Measurements from ENCODE around the gene CACNA2D4. TPM values are rescaled to one million over a fixed set of nuclear protein-coding genes. Genes with fewer than 3 reads are reported as not detected.

Gene CACNA2D4
- total and polyA plus RNA-seq, 5 donors from 2014 or later: 2.9 to 10.4 (median 6.4) TPM

GRCh38 chr12:1881936-1882335 is 36.5 kb downstream of the CACNA2D4 start:
- Histone ChIP-seq H3K4me1 (ENCODE audit: control insufficient read depth, insufficient read depth, low read length, poor library complexity, severe bottlenecking) (no peaks in the 10 kb centered on the region), H3K9me3 (ENCODE audit: control insufficient read depth in 2 of 2, low read length in 2 of 2) (no peaks in the 10 kb centered on the region), H3K36me3 (ENCODE audit: control insufficient read depth, insufficient read depth, low read length) (no peaks in the 10 kb centered on the region), H3K4me3 (ENCODE audit: low read depth, low read length) (no peak overlapping the region), H3K27ac (ENCODE audit: insufficient read depth, low read length, poor library complexity, severe bottlenecking) (no peak overlapping the region), H3K27me3 (ENCODE audit: control insufficient read depth, insufficient read depth, low read length) (no peaks in the 10 kb centered on the region)
- Mint-ChIP-seq H3K27ac (no peak overlapping the region), H3K27me3 (peaks cover 6% of the 10 kb centered on the region), H3K4me1 (no peaks in the 10 kb centered on the region), H3K9me3 (peaks cover 0 to 3% (median 0%) of the 10 kb centered on the region in 7 donors), H3K4me3 (no peak overlapping the region), H3K36me3 (no peaks in the 10 kb centered on the region)
- DNase-seq: no peak
- ATAC-seq (ENCODE audit: low read depth in 2 of 2): no peak

GRCh38 chr12:1881301-1881700 is 37.2 kb downstream of the CACNA2D4 start:
- Mint-ChIP-seq H3K4me1 (no peaks in the 10 kb centered on the region), H3K4me3 (no peak overlapping the region), H3K27me3 (peaks cover 5% of the 10 kb centered on the region), H3K9me3 (peaks cover 0 to 3% (median 0%) of the 10 kb centered on the region in 7 donors), H3K27ac (no peak overlapping the region), H3K36me3 (no peaks in the 10 kb centered on the region)
- H3K27me3 ChIP-seq (ENCODE audit: control insufficient read depth, insufficient read depth, low read length): no peaks in the 10 kb centered on the region
- no peaks in the 10 kb centered on the region for H3K9me3 ChIP-seq (ENCODE audit: control insufficient read depth in 2 of 2, low read length in 2 of 2)
- no peaks in the 10 kb centered on the region for H3K36me3 ChIP-seq (ENCODE audit: control insufficient read depth, insufficient read depth, low read length)
- ATAC-seq (ENCODE audit: low read depth in 2 of 2) (no peak), DNase-seq (no peak)
- H3K4me3 ChIP-seq (ENCODE audit: low read depth, low read length): no peak overlapping the region
- H3K4me1 ChIP-seq (ENCODE audit: control insufficient read depth, insufficient read depth, low read length, poor library complexity, severe bottlenecking): no peaks in the 10 kb centered on the region
- no peak overlapping the region for H3K27ac ChIP-seq (ENCODE audit: insufficient read depth, low read length, poor library complexity, severe bottlenecking)

DNA sequence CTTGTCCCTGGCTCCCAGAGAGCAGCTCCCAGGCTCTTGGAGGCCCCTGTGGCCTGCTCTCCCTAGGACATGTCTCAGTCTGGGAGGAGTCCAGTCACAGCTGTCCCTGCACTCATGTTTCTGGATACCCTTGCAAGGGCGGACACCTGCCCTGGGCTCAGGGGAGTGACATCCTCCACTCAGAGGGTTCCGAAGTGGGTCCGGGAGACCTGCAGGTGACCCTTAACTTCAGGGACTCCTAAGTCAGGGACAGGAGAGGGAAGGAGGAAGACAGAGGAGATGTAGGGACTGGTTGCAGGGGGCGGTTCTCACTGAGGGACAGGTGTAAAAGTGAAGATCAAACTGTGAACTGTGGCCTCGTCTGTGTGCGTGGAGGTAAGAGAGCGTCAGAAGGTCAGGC is 37.6 kb downstream of the CACNA2D4 start:
- Histone ChIP-seq H3K4me3 (ENCODE audit: low read depth, low read length) (no peak overlapping the region), H3K4me1 (ENCODE audit: control insufficient read depth, insufficient read depth, low read length, poor library complexity, severe bottlenecking) (no peaks in the 10 kb centered on the region), H3K9me3 (ENCODE audit: control insufficient read depth in 2 of 2, low read length in 2 of 2) (no peaks in the 10 kb centered on the region), H3K27ac (ENCODE audit: insufficient read depth, low read length, poor library complexity, severe bottlenecking) (no peak overlapping the region), H3K36me3 (ENCODE audit: control insufficient read depth, insufficient read depth, low read length) (no peaks in the 10 kb centered on the region), H3K27me3 (ENCODE audit: control insufficient read depth, insufficient read depth, low read length) (no peaks in the 10 kb centered on the region)
- Mint-ChIP-seq H3K4me3 (no peak overlapping the region), H3K9me3 (peaks cover 0 to 2% (median 0%) of the 10 kb centered on the region in 7 donors), H3K27me3 (peaks cover 5% of the 10 kb centered on the region), H3K27ac (no peak overlapping the region), H3K36me3 (no peaks in the 10 kb centered on the region), H3K4me1 (no peaks in the 10 kb centered on the region)
- DNase-seq (no peak), ATAC-seq (ENCODE audit: low read depth in 2 of 2) (no peak)

GRCh38 chr12:1880153-1880845 is 38.2 kb downstream of the CACNA2D4 start:
- H3K4me1 ChIP-seq (ENCODE audit: control insufficient read depth, insufficient read depth, low read length, poor library complexity, severe bottlenecking): no peaks in the 10 kb centered on the region
- DNase-seq (no peak), ATAC-seq (ENCODE audit: low read depth in 2 of 2) (no peak)
- no peaks in the 10 kb centered on the region for H3K9me3 ChIP-seq (ENCODE audit: control insufficient read depth in 2 of 2, low read length in 2 of 2)
- no peaks in the 10 kb centered on the region for H3K36me3 ChIP-seq (ENCODE audit: control insufficient read depth, insufficient read depth, low read length)
- H3K27me3 ChIP-seq (ENCODE audit: control insufficient read depth, insufficient read depth, low read length): no peaks in the 10 kb centered on the region
- no peak overlapping the region for H3K4me3 Mint-ChIP-seq
- H3K4me1 Mint-ChIP-seq: no peaks in the 10 kb centered on the region
- H3K4me3 ChIP-seq (ENCODE audit: low read depth, low read length): no peak overlapping the region
- H3K27ac Mint-ChIP-seq: no peak overlapping the region
- no peak overlapping the region for H3K27ac ChIP-seq (ENCODE audit: insufficient read depth, low read length, poor library complexity, severe bottlenecking)
- H3K27me3 Mint-ChIP-seq: peaks cover 5% of the 10 kb centered on the region
- H3K36me3 Mint-ChIP-seq: no peaks in the 10 kb centered on the region
- no peaks in the 10 kb centered on the region for H3K9me3 Mint-ChIP-seq

DNA sequence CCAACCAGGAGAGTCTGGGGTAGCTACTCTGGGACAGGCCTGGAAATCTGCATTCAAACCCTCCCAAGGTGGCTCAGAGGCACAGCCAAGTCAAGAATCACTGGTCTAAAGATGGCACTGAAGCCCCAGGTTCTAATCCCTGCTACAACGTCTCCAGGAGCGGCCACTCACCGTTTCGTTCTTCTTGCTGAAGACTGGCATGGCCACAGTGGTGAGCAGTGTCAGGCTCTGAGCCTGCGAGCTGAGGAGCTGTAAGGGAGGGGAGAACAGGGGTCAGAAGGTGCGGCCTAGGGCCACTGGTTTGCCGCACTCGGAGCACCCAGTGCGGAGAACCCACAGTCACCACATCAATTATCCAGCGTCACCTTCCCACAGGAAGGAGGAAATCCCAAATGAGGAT is 38.8 kb downstream of the CACNA2D4 start:
- no peaks in the 10 kb centered on the region for H3K27me3 ChIP-seq (ENCODE audit: control insufficient read depth, insufficient read depth, low read length)
- no peak for DNase-seq
- Mint-ChIP-seq H3K9me3 (no peaks in the 10 kb centered on the region), H3K36me3 (no peaks in the 10 kb centered on the region), H3K27ac (no peak overlapping the region), H3K27me3 (peaks cover 5% of the 10 kb centered on the region), H3K4me3 (no peak overlapping the region), H3K4me1 (no peaks in the 10 kb centered on the region)
- H3K4me1 ChIP-seq (ENCODE audit: control insufficient read depth, insufficient read depth, low read length, poor library complexity, severe bottlenecking): no peaks in the 10 kb centered on the region
- no peak for ATAC-seq (ENCODE audit: low read depth in 2 of 2)
- H3K4me3 ChIP-seq (ENCODE audit: low read depth, low read length): no peak overlapping the region
- H3K9me3 ChIP-seq (ENCODE audit: control insufficient read depth in 2 of 2, low read length in 2 of 2): no peaks in the 10 kb centered on the region
- H3K27ac ChIP-seq (ENCODE audit: insufficient read depth, low read length, poor library complexity, severe bottlenecking): no peak overlapping the region
- H3K36me3 ChIP-seq (ENCODE audit: control insufficient read depth, insufficient read depth, low read length): no peaks in the 10 kb centered on the region

DNA sequence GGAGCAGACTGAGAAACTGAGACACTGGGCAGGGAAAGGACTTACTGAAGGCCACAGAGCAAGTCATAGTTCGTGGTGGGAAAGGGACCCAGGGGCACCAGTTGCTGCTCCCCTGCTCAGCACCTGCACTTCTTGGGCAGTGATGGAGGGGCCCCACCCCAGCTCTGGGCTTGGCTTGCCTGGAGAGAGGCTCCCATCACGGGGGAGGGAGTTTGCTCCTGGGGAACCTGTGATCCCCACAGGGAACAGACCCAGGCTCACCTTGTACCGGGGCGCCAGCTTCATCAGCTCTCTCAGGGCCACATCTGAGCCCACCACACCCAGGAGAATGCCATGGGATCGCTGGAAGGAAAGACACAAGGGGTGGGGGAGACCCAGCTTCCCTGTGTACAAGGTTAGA is 39.8 kb downstream of the CACNA2D4 start:
- no peaks in the 10 kb centered on the region for H3K27me3 ChIP-seq (ENCODE audit: control insufficient read depth, insufficient read depth, low read length)
- ATAC-seq (ENCODE audit: low read depth in 2 of 2) (no peak), DNase-seq (no peak)
- no peaks in the 10 kb centered on the region for H3K9me3 ChIP-seq (ENCODE audit: control insufficient read depth in 2 of 2, low read length in 2 of 2)
- no peaks in the 10 kb centered on the region for H3K4me1 ChIP-seq (ENCODE audit: control insufficient read depth, insufficient read depth, low read length, poor library complexity, severe bottlenecking)
- Mint-ChIP-seq H3K4me1 (no peaks in the 10 kb centered on the region), H3K36me3 (no peaks in the 10 kb centered on the region), H3K4me3 (no peak overlapping the region), H3K27me3 (peaks cover 5% of the 10 kb centered on the region), H3K27ac (no peak overlapping the region), H3K9me3 (no peaks in the 10 kb centered on the region)
- H3K36me3 ChIP-seq (ENCODE audit: control insufficient read depth, insufficient read depth, low read length): no peaks in the 10 kb centered on the region
- H3K27ac ChIP-seq (ENCODE audit: insufficient read depth, low read length, poor library complexity, severe bottlenecking): no peak overlapping the region
- no peak overlapping the region for H3K4me3 ChIP-seq (ENCODE audit: low read depth, low read length)

DNA sequence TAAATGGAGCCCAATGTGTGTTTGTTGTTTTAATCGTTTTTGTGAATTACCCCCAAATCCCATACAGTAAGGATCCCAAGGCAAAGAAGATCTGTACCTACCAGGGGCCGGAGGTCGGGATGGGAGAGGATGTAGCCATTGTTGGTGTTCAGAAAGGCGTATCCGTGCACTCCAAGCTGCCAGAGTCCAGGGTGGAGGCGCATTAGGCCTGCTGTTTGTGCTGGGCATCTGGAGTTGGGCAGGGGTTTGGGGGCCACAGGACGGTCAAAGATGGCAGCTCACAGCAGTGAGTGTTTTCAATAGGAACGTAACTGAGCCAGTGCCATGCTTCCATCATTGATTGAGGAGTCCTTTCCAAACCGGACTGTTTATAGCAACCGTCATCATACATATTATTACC is 40.2 kb downstream of the CACNA2D4 start:
- no peak overlapping the region for H3K27ac ChIP-seq (ENCODE audit: insufficient read depth, low read length, poor library complexity, severe bottlenecking)
- DNase-seq (no peak), ATAC-seq (ENCODE audit: low read depth in 2 of 2) (no peak)
- no peaks in the 10 kb centered on the region for H3K4me1 Mint-ChIP-seq
- no peak overlapping the region for H3K27ac Mint-ChIP-seq
- no peaks in the 10 kb centered on the region for H3K36me3 Mint-ChIP-seq
- H3K36me3 ChIP-seq (ENCODE audit: control insufficient read depth, insufficient read depth, low read length): no peaks in the 10 kb centered on the region
- H3K9me3 Mint-ChIP-seq: no peaks in the 10 kb centered on the region
- no peaks in the 10 kb centered on the region for H3K27me3 ChIP-seq (ENCODE audit: control insufficient read depth, insufficient read depth, low read length)
- H3K4me3 Mint-ChIP-seq: no peak overlapping the region
- no peaks in the 10 kb centered on the region for H3K9me3 ChIP-seq (ENCODE audit: control insufficient read depth in 2 of 2, low read length in 2 of 2)
- H3K27me3 Mint-ChIP-seq: peaks cover 5% of the 10 kb centered on the region
- no peaks in the 10 kb centered on the region for H3K4me1 ChIP-seq (ENCODE audit: control insufficient read depth, insufficient read depth, low read length, poor library complexity, severe bottlenecking)
- H3K4me3 ChIP-seq (ENCODE audit: low read depth, low read length): no peak overlapping the region

- Mint-ChIP-seq H3K4me3 (no peak overlapping the region), H3K4me1 (no peaks in the 10 kb centered on the region), H3K36me3 (no peaks in the 10 kb centered on the region), H3K27ac (no peak overlapping the region), H3K9me3 (no peaks in the 10 kb centered on the region), H3K27me3 (peaks cover 5% of the 10 kb centered on the region)
- ATAC-seq (ENCODE audit: low read depth in 2 of 2) (no peak), DNase-seq (no peak)
- Histone ChIP-seq H3K36me3 (ENCODE audit: control insufficient read depth, insufficient read depth, low read length) (no peaks in the 10 kb centered on the region), H3K9me3 (ENCODE audit: control insufficient read depth in 2 of 2, low read length in 2 of 2) (no peaks in the 10 kb centered on the region), H3K4me1 (ENCODE audit: control insufficient read depth, insufficient read depth, low read length, poor library complexity, severe bottlenecking) (no peaks in the 10 kb centered on the region), H3K4me3 (ENCODE audit: low read depth, low read length) (no peak overlapping the region), H3K27ac (ENCODE audit: insufficient read depth, low read length, poor library complexity, severe bottlenecking) (no peak overlapping the region), H3K27me3 (ENCODE audit: control insufficient read depth, insufficient read depth, low read length) (no peaks in the 10 kb centered on the region)
Observed at GRCh38 chr12:1877169-1877878, 41.1 kb downstream of the CACNA2D4 start.
